IMR-90 (cell line): ENCODE results near the gene ADAMTS6. TPM values are rescaled to one million over a fixed set of nuclear protein-coding genes. Genes with fewer than 3 reads are reported as not detected.

ENCODE experiments used
- ATAC-seq: fragments of 200-7000 bp; cut with Tn5 transposase; 2 replicates; pipeline ENCODE4 v1.9.1; 2020; ENCODE audit warnings: low read depth, mild to moderate bottlenecking, moderate library complexity
- BruUV-seq: library from RNA; stranded (reverse); fragments of 400-500 nt; replicated peaks from 2 replicates; lab custom pipeline; 2021; lab: Mats Ljungman, UMichigan
- CTCF ChIA-PET: fragments of 300-600 bp; formaldehyde crosslinking; extraction: SDS; loops from one replicate; lab custom pipeline; 2021; ENCODE audit warnings: antibody characterized with exemption; lab: Yijun Ruan, JAX
- POLR2A ChIA-PET: fragments of 300-600 bp; sonication (Branson Sonifier 250); formaldehyde crosslinking; loops from one replicate; lab custom pipeline; 2022; ENCODE audit warnings: antibody characterized with exemption; ENCODE audit not compliant: unreplicated experiment; lab: Charles Lee
- DNase-seq: peaks from one replicate; pipeline ENCODE4 v3.0.0; 2013
- H2AFZ ChIP-seq: replicated peaks from 2 replicates; pipeline ENCODE3; 2013; ENCODE audit warnings: low read length, mild to moderate bottlenecking; ENCODE audit not compliant: poor library complexity
- H2AK5ac ChIP-seq: 2 replicates; pipeline ENCODE4 v1.6.1; 2013; ENCODE audit warnings: low read depth, low read length, inconsistent platforms
- H2AK9ac ChIP-seq: replicated peaks from 2 replicates; pipeline ENCODE3; 2013; ENCODE audit warnings: mild to moderate bottlenecking, low read depth, low read length, moderate library complexity; ENCODE audit not compliant: poor library complexity
- H2BK120ac ChIP-seq: 2 replicates; pipeline ENCODE4 v1.6.1; 2013; ENCODE audit warnings: low read depth, low read length, inconsistent platforms
- H2BK15ac ChIP-seq: 3 replicates; pipeline ENCODE4 v1.6.1; 2013; ENCODE audit warnings: low read depth, low read length, inconsistent platforms
- H2BK20ac ChIP-seq: 2 replicates; pipeline ENCODE4 v1.6.1; 2013; ENCODE audit warnings: low read depth, mild to moderate bottlenecking, inconsistent platforms, low read length, moderate library complexity
- H2BK5ac ChIP-seq: 2 replicates; pipeline ENCODE4 v1.6.1; 2013; ENCODE audit warnings: mild to moderate bottlenecking, low read depth, low read length, inconsistent platforms; ENCODE audit not compliant: poor library complexity, severe bottlenecking
- H3K14ac ChIP-seq: replicated peaks from 2 replicates; pipeline ENCODE4 v1.6.1; 2013; ENCODE audit warnings: low read depth, low read length, inconsistent platforms
- H3K18ac ChIP-seq: 2 replicates; pipeline ENCODE4 v1.6.1; 2013; ENCODE audit warnings: low read depth, low read length, control low read depth
- H3K23ac ChIP-seq: 2 replicates; pipeline ENCODE4 v1.6.1; 2013; ENCODE audit warnings: low read depth, low read length, inconsistent platforms
- H3K27ac ChIP-seq: 2 replicates; pipeline ENCODE4 v1.5.1; 2013; ENCODE audit warnings: mild to moderate bottlenecking, control low read depth, low read length; ENCODE audit not compliant: insufficient read depth
- H3K27me3 ChIP-seq: 2 replicates; pipeline ENCODE4 v1.6.1; 2013; ENCODE audit warnings: low read length; ENCODE audit not compliant: control insufficient read depth, insufficient read depth
- H3K36me3 ChIP-seq: 2 replicates; pipeline ENCODE4 v1.6.1; 2013; ENCODE audit warnings: low read length, mixed read lengths; ENCODE audit not compliant: control insufficient read depth, insufficient read depth
- H3K4ac ChIP-seq: 2 replicates; pipeline ENCODE4 v1.6.1; 2013; ENCODE audit warnings: low read depth, low read length, inconsistent platforms
- H3K4me1 ChIP-seq: 2 replicates; pipeline ENCODE4 v1.6.1; 2013; ENCODE audit warnings: low read length, mixed read lengths; ENCODE audit not compliant: control insufficient read depth, insufficient read depth
- H3K4me2 ChIP-seq: 2 replicates; pipeline ENCODE4 v1.6.1; 2013; ENCODE audit warnings: low read depth, mild to moderate bottlenecking, control low read depth, low read length, moderate library complexity
- H3K4me3 ChIP-seq: 2 replicates; pipeline ENCODE4 v1.5.1; 2013; ENCODE audit warnings: low read depth, mild to moderate bottlenecking, control low read depth, low read length, moderate library complexity; ENCODE audit not compliant: insufficient read depth
- H3K56ac ChIP-seq: 2 replicates; pipeline ENCODE4 v1.6.1; 2013; ENCODE audit warnings: low read length, inconsistent platforms; ENCODE audit not compliant: insufficient read depth; ENCODE audit errors: extremely low read depth
- H3K79me1 ChIP-seq, 2 experiments: 2 replicates each; pipeline ENCODE4 v1.6.1; 2013; ENCODE audit warnings: low read length in 2 of 2, inconsistent platforms in 1 of 2, low read depth in 1 of 2
- H3K9ac ChIP-seq: 2 replicates; pipeline ENCODE4 v1.6.1; 2013; ENCODE audit warnings: low read depth, low read length, control low read depth
- H3K9me1 ChIP-seq: 2 replicates; pipeline ENCODE4 v1.6.1; 2013; ENCODE audit warnings: low read length, inconsistent platforms; ENCODE audit not compliant: insufficient read depth
- H3K9me3 ChIP-seq: 2 replicates; pipeline ENCODE4 v1.6.1; 2013; ENCODE audit warnings: low read length; ENCODE audit not compliant: control insufficient read depth, insufficient read depth
- H4K20me1 ChIP-seq: 2 replicates; pipeline ENCODE4 v1.6.1; 2013; ENCODE audit warnings: low read length, inconsistent platforms; ENCODE audit not compliant: insufficient read depth
- H4K5ac ChIP-seq: 2 replicates; pipeline ENCODE4 v1.6.1; 2013; ENCODE audit warnings: mild to moderate bottlenecking, low read depth, low read length, control low read depth
- H4K8ac ChIP-seq, 2 experiments: 2 replicates each; pipeline ENCODE4 v1.6.1; 2013; ENCODE audit warnings: low read depth in 2 of 2, low read length in 2 of 2, control low read depth in 1 of 2, inconsistent platforms in 1 of 2
- H4K91ac ChIP-seq: 2 replicates; pipeline ENCODE4 v1.6.1; 2013; ENCODE audit warnings: low read depth, low read length, inconsistent platforms; ENCODE audit not compliant: insufficient read depth
- BHLHE40 ChIP-seq: fragments of 150-350 bp; IDR thresholded peaks from 2 replicates; pipeline ENCODE4 v1.6.1; 2016; ENCODE audit warnings: mild to moderate bottlenecking, low read depth, low read length
- CTCF ChIP-seq: conservative IDR thresholded peaks from 2 replicates; pipeline ENCODE4 v1.5.1; 2012; ENCODE audit warnings: mild to moderate bottlenecking, low read depth, low read length, improper control_type of control experiment
- NFE2L2 ChIP-seq: fragments of 150-350 bp; IDR thresholded peaks from 2 replicates; pipeline ENCODE4 v1.6.1; 2016; ENCODE audit warnings: low read depth, mild to moderate bottlenecking, low read length
- POLR2A ChIP-seq: IDR thresholded peaks from 2 replicates; pipeline ENCODE4 v1.6.1; 2012; ENCODE audit warnings: mild to moderate bottlenecking, low read depth, low read length
- RAD21 ChIP-seq: IDR thresholded peaks from 2 replicates; pipeline ENCODE4 v1.6.1; 2012; ENCODE audit warnings: low read length, improper control_type of control experiment
- RFX5 ChIP-seq: IDR thresholded peaks from 2 replicates; pipeline ENCODE4 v1.8.0; 2012; ENCODE audit warnings: low read depth, mild to moderate bottlenecking, low read length, moderate library complexity
- USF2 ChIP-seq: fragments of 150-350 bp; IDR thresholded peaks from 2 replicates; pipeline ENCODE4 v1.6.1; 2017; ENCODE audit warnings: mild to moderate bottlenecking, antibody characterized with exemption, low read length, low read depth
- WGBS, 2 experiments: methylation state at CpG; one replicate each; pipeline versions ENCODE4 v1.1.5 to v1.1.7; 2013; ENCODE audit warnings: missing lambda C conversion rate in 2 of 2; ENCODE audit not compliant: insufficient read length in 1 of 2; ENCODE audit errors: extremely low coverage in 2 of 2; 5-methylcytosine and 5-hydroxymethylcytosine counted together
- dilution Hi-C: fragments of 300-500 bp; cut with HindIII; formaldehyde crosslinking; loops from one replicate; pipeline ENCODE4 v1.14.3; 2018; ENCODE audit warnings: low sequenced_read_pairs; ENCODE audit not compliant: unreplicated experiment
- in situ Hi-C: fragments of 300-500 bp; cut with MboI; formaldehyde crosslinking; loops from 3 replicates; pipeline ENCODE4 v1.14.3; 2019; ENCODE audit warnings: low sequenced_read_pairs, inconsistent platforms, mixed read lengths
- intact Hi-C: fragments of 100-400 bp; cut with micrococcal nuclease; formaldehyde crosslinking; loops from 2 replicates; pipeline ENCODE4 v1.10.0; 2022
- polyA plus RNA-seq, 3 experiments: library from polyadenylated mRNA; depleted of rRNA; stranded (reverse); fragments of >200 nt; gene quantifications; 2 replicates each; pipeline ENCODE4 v1.2.3, GENCODE V29; 2012; ENCODE audit warnings: low replicate concordance in 1 of 3
- total RNA-seq: library from RNA; depleted of rRNA; stranded (reverse); fragments of >200 nt; gene quantifications from 2 replicates; pipeline ENCODE4 v1.2.3, GENCODE V29; 2012

ADAMTS6 gene
- total and polyA plus RNA-seq, 2 of the 4 experiments (the other 2 are of a cell fraction) = 23.9 to 173 TPM

GRCh38 chr5:65451436-65451835 lies 30.3 kb downstream of the ADAMTS6 start:
- H3K9me1 ChIP-seq = no peaks in the 10 kb centered on the region
- in situ Hi-C loops (no loop called here), intact Hi-C loops (no loop called here), dilution Hi-C loops (no loop called here)
- H2AFZ ChIP-seq = no peak overlapping the region
- ATAC-seq (no peak), DNase-seq (no peak)
- H4K20me1 ChIP-seq = no peaks in the 10 kb centered on the region
- H3K9me3 ChIP-seq = no peaks in the 10 kb centered on the region
- H3K9ac ChIP-seq = no peak overlapping the region
- H2AK9ac ChIP-seq = no peak overlapping the region
- no peak overlapping the region for H2BK20ac ChIP-seq
- peaks cover 16% of the 10 kb centered on the region for H3K36me3 ChIP-seq
- BruUV-seq = no TSS peak
- H2BK120ac ChIP-seq = no peak overlapping the region
- no peak overlapping the region for H2AK5ac ChIP-seq
- no peaks in the 10 kb centered on the region; the same call in 1 of the 2 replicates for H3K4me1 ChIP-seq
- H3K4ac ChIP-seq = no peak overlapping the region
- H2BK5ac ChIP-seq = no peak overlapping the region
- no peak overlapping the region for H3K27ac ChIP-seq
- ChIA-PET POLR2A (no interaction called here), CTCF (no interaction called here)
- H3K14ac ChIP-seq = no peak overlapping the region
- no peak overlapping the region for H3K56ac ChIP-seq
- no peak overlapping the region for H4K91ac ChIP-seq
- no peak for TF ChIP-seq RAD21
- no peak for TF ChIP-seq NFE2L2
- TF ChIP-seq USF2 = no peak
- TF ChIP-seq BHLHE40 = no peak
- no peak for TF ChIP-seq CTCF
- no peak for TF ChIP-seq RFX5
- TF ChIP-seq POLR2A = no peak
- H3K18ac ChIP-seq = no peak overlapping the region
- H4K8ac ChIP-seq = no peak overlapping the region
- H3K23ac ChIP-seq = no peak overlapping the region
- no peak overlapping the region for H2BK15ac ChIP-seq
- H3K79me1 ChIP-seq = peaks cover 16 to 17% of the 10 kb centered on the region in 2 experiments
- WGBS, 2 experiments = no CpG with 5 or more reads among the region's 2 CpGs
- H3K4me2 ChIP-seq = no peak overlapping the region
- no peak overlapping the region for H4K5ac ChIP-seq
- H3K4me3 ChIP-seq = no peak overlapping the region
- no peaks in the 10 kb centered on the region for H3K27me3 ChIP-seq
